Calu3 (cell line): ENCODE data around the gene IGF2BP1. TPM values are rescaled to one million over a fixed set of nuclear protein-coding genes. Genes with fewer than 3 reads are reported as not detected.
"Not testable (repeated sequence)": the region's sequence is repeated elsewhere in the genome, so short reads cannot be mapped to it uniquely, and the experiment has no call there.

Source experiments
- BruUV-seq: library from RNA; stranded (reverse); fragments of 400-500 nt; replicated peaks from 2 replicates; lab custom pipeline; 2021; lab: Mats Ljungman, UMichigan
- CTCF ChIA-PET: fragments of 300-600 bp; sonication (Branson Sonifier 250); formaldehyde crosslinking; loops from one replicate; lab custom pipeline; 2022; ENCODE audit warnings: antibody characterized with exemption; lab: Charles Lee
- DNase-seq: peaks from one replicate; pipeline ENCODE4 v3.0.0; 2022
- H3K27ac Mint-ChIP-seq: one replicate; pipeline ENCODE4 v1.8.0; 2022; ENCODE audit warnings: mixed read lengths; ENCODE audit not compliant: unreplicated experiment
- H3K27me3 Mint-ChIP-seq: one replicate; pipeline ENCODE4 v1.8.0; 2022; ENCODE audit warnings: mixed read lengths; ENCODE audit not compliant: unreplicated experiment
- H3K36me3 Mint-ChIP-seq: one replicate; pipeline ENCODE4 v1.8.0; 2022; ENCODE audit warnings: mild to moderate bottlenecking, moderate library complexity, mixed read lengths; ENCODE audit not compliant: insufficient read depth, unreplicated experiment
- H3K4me1 Mint-ChIP-seq: one replicate; pipeline ENCODE4 v1.8.0; 2022; ENCODE audit warnings: mild to moderate bottlenecking, low read depth, mixed read lengths; ENCODE audit not compliant: unreplicated experiment
- H3K4me3 Mint-ChIP-seq: one replicate; pipeline ENCODE4 v1.8.0; 2022; ENCODE audit warnings: mild to moderate bottlenecking, low read depth, moderate library complexity, mixed read lengths; ENCODE audit not compliant: unreplicated experiment
- H3K9me3 Mint-ChIP-seq: one replicate; pipeline ENCODE4 v1.8.0; 2022; ENCODE audit warnings: low read depth, mixed read lengths; ENCODE audit not compliant: unreplicated experiment
- intact Hi-C: fragments of 100-400 bp; cut with micrococcal nuclease; formaldehyde crosslinking; loops from one replicate; pipeline ENCODE4 v1.10.0; 2022; ENCODE audit not compliant: unreplicated experiment
- total RNA-seq: library from RNA; stranded (reverse); gene quantifications from 2 replicates; pipeline ENCODE4 v1.2.3, GENCODE V29; 2022
- TF ChIP-seq, protein P1 (sequence below): fragments of 200-600 bp; IDR thresholded peaks from one replicate; pipeline ENCODE4 v1.8.0; 2022; ENCODE audit warnings: antibody characterized with exemption; ENCODE audit not compliant: unreplicated experiment

IGF2BP1 gene
- total RNA-seq, 1 experiment from 2014 or later: 17.6 TPM

GRCh38 chr17:49038544-49038943 is 41.4 kb downstream of the IGF2BP1 start:
- CTCF ChIA-PET: interaction anchor here (0.6 kb wide), 2 partner anchors 304 to 305 kb away, joined by 4 read pairs; no protein-coding TSS in a partner anchor
- H3K9me3 Mint-ChIP-seq: no peaks in the 10 kb centered on the region
- H3K4me3 Mint-ChIP-seq: no peak overlapping the region
- BruUV-seq: no TSS peak
- no peak overlapping the region for H3K27ac Mint-ChIP-seq
- no peak for DNase-seq
- peaks cover 3% of the 10 kb centered on the region for H3K27me3 Mint-ChIP-seq
- TF ChIP-seq, protein P1, sequence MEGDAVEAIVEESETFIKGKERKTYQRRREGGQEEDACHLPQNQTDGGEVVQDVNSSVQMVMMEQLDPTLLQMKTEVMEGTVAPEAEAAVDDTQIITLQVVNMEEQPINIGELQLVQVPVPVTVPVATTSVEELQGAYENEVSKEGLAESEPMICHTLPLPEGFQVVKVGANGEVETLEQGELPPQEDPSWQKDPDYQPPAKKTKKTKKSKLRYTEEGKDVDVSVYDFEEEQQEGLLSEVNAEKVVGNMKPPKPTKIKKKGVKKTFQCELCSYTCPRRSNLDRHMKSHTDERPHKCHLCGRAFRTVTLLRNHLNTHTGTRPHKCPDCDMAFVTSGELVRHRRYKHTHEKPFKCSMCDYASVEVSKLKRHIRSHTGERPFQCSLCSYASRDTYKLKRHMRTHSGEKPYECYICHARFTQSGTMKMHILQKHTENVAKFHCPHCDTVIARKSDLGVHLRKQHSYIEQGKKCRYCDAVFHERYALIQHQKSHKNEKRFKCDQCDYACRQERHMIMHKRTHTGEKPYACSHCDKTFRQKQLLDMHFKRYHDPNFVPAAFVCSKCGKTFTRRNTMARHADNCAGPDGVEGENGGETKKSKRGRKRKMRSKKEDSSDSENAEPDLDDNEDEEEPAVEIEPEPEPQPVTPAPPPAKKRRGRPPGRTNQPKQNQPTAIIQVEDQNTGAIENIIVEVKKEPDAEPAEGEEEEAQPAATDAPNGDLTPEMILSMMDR: no peak
- intact Hi-C loops: loop anchor here (5.0 to 10.0 kb wide), 2 partner anchors 186 to 366 kb away; no protein-coding TSS in a partner anchor
- no peaks in the 10 kb centered on the region for H3K4me1 Mint-ChIP-seq
- H3K36me3 Mint-ChIP-seq: peaks cover 6% of the 10 kb centered on the region

DNA sequence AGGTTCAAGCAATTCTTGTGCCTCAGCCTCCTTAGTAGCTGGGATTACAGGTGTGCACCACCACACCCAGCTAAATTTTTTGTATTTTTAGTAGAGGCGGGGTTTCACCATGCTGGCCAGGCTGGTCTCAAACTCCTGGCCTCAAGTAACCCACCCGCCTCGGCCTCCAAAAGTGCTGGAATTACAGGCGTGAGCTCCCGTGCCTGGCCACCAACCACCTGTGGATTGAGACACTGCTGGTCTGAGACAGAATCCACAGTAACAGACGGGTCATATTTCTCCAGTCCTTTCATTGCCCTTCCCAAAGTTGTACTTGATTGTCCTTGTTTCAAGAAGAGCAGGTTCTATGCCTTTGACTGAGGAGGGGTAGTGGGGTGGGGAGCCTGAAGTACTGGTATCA is 42.3 kb downstream of the IGF2BP1 start:
- BruUV-seq, CTCF ChIA-PET: not testable (repeated sequence)

GRCh38 chr17:49041527-49041926 is 44.3 kb downstream of the IGF2BP1 start:
- Mint-ChIP-seq H3K9me3 (no peaks in the 10 kb centered on the region), H3K27me3 (peaks cover 15% of the 10 kb centered on the region), H3K4me3 (no peak overlapping the region), H3K36me3 (no peaks in the 10 kb centered on the region), H3K4me1 (no peaks in the 10 kb centered on the region), H3K27ac (no peak overlapping the region)
- no peak for DNase-seq
- CTCF ChIA-PET: interaction anchor here (0.6 kb wide), 1 partner anchor 498 kb away, joined by 3 read pairs; no protein-coding TSS in a partner anchor
- TF ChIP-seq, protein P1: no peak
- intact Hi-C loops: no loop called here
- no TSS peak for BruUV-seq

More for the DNA sequence above, 42.3 kb downstream of the IGF2BP1 start:
- H3K27me3 Mint-ChIP-seq: peaks cover 13% of the 10 kb centered on the region
- DNase-seq, H3K4me1 Mint-ChIP-seq, H3K9me3 Mint-ChIP-seq, H3K27ac Mint-ChIP-seq, H3K4me3 Mint-ChIP-seq, H3K36me3 Mint-ChIP-seq: not testable (repeated sequence)
- intact Hi-C loops: loop anchor here (5.0 to 10.0 kb wide), 2 partner anchors 185 to 367 kb away; no protein-coding TSS in a partner anchor

DNA sequence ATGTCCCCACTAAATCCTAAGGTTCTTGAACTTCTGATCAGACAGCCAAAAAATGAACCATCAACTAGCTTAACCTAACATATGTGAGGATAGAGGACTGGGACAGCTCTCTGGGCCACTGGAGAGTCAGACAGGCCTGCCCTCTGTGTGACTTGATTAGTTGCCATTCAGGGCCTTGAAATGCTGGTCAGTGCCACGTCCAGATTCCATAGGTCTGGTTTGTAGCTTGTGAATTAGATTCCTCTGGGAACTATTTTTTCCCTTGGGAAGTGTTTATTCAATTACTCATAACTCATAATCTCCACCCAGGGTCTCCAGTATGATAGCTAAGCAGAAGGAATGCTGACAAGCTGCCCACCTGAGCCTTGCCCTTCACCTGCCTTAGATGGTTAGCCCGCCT is 48.2 kb downstream of the IGF2BP1 start:
- H3K27ac Mint-ChIP-seq: no peak overlapping the region
- intact Hi-C loops: no loop called here
- no peaks in the 10 kb centered on the region for H3K9me3 Mint-ChIP-seq
- no peaks in the 10 kb centered on the region for H3K4me1 Mint-ChIP-seq
- no peak for DNase-seq
- TF ChIP-seq, protein P1: no peak
- H3K4me3 Mint-ChIP-seq: no peak overlapping the region
- peaks cover 15% of the 10 kb centered on the region for H3K27me3 Mint-ChIP-seq
- BruUV-seq: no TSS peak
- CTCF ChIA-PET: interaction anchor here (0.7 to 2.0 kb wide), 3 partner anchors 9 to 161 kb away, joined by 3 to 7 read pairs (median 3); no protein-coding TSS in a partner anchor
- H3K36me3 Mint-ChIP-seq: no peaks in the 10 kb centered on the region

DNA sequence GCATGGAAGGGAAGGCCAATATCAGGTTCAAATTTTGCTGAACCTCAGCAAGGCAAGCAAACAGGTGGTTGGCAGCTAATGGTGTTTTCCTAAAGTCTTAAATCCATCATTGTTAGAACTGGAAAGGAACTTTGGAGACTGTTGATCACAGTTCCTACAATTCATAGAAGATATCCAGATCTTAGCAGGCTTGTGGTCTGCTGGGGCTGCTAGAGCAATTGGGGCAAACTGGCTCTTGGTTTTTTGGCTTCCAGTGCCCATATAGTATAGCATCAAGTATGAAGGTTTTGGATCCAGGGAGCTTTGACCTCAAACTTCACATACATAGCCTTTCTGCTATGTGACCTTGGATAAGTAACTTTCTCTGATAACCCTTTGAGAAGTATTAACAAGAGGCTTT is 49.7 kb downstream of the IGF2BP1 start:
- Mint-ChIP-seq H3K27me3 (peaks cover 15% of the 10 kb centered on the region), H3K9me3 (no peaks in the 10 kb centered on the region), H3K36me3 (no peaks in the 10 kb centered on the region), H3K4me1 (no peaks in the 10 kb centered on the region), H3K27ac (no peak overlapping the region), H3K4me3 (no peak overlapping the region)
- CTCF ChIA-PET: no interaction called here
- intact Hi-C loops: no loop called here
- TF ChIP-seq, protein P1: no peak
- no TSS peak for BruUV-seq
- no peak for DNase-seq
